HG03558 (cell line): ENCODE results near the gene XRCC6.
"Not testable (repeated sequence)": the region's sequence is repeated elsewhere in the genome, so short reads cannot be mapped to it uniquely, and the experiment has no call there.

Source experiments
- ATAC-seq: cut with Tn5 transposase; IDR thresholded peaks from one replicate; pipeline ENCODE4 v1.9.1; 2021; ENCODE audit warnings: moderate number of reproducible peaks; ENCODE audit not compliant: unreplicated experiment; ENCODE audit errors: extremely low read depth

XRCC6 gene

DNA sequence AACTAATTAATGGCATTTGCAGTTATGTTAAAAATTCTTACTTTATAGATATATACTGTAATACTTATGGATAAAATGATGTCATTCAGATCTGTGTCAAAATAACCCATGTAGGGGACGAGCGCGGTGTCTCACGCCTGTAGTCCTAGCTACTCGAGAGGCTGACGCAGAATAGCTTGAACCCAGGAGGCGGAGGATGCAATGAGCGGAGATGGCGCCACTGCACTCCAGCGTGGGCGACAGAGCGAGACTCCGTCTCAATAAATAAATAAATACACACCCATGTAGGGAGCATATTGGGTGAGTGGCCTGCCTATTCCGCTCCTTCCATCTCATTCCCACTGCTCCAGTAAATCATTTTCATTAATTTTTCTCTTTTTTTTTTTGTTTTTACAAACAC lies 60.5 kb downstream of the XRCC6 start:
- ATAC-seq, result no peak

DNA sequence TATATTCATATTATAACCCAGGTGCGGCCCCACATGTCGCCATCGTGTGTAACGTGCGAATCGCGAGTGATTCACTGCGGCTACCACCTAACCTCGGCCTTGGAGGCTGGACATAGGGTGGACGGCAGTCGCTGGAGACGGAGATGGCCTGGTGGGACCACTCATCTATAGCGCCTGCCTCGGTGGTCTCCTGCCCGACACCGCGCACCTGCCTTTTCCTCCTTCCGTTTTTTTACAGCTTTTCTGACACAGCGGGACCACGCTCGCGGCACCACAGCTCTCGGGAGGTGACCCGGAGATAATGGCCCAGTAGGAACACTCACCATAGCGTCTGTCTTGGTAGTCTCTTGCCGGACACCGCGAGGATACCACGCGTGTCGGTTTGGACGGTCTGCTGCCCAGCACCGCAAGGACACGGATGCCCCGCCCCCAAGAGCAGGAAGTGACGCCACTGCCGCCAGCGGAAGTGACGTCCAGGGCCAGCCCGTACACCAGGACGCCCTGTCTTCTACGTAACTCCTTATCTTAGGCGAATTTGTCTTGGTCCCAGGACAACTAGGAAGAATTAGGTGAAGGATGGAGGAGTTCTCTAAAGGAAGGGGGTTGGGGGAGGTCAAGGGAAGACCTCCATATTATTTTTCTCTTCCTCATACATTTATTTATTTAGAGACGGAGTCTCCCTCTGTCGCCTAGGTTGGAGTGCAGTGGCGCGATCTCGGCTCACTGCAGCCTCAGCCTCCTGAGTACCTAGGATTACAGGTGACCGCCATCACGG lies 61.1 kb downstream of the XRCC6 start:
- ATAC-seq, result no peak

- ATAC-seq, result no peak
Measured at GRCh38 chr22:41683052-41683451, 62.0 kb downstream of the XRCC6 start.

- ATAC-seq, result no peak
Measured at GRCh38 chr22:41683616-41684015, 62.5 kb downstream of the XRCC6 start.

- no peak for ATAC-seq
Measured at GRCh38 chr22:41684194-41684593, 63.1 kb downstream of the XRCC6 start.

DNA sequence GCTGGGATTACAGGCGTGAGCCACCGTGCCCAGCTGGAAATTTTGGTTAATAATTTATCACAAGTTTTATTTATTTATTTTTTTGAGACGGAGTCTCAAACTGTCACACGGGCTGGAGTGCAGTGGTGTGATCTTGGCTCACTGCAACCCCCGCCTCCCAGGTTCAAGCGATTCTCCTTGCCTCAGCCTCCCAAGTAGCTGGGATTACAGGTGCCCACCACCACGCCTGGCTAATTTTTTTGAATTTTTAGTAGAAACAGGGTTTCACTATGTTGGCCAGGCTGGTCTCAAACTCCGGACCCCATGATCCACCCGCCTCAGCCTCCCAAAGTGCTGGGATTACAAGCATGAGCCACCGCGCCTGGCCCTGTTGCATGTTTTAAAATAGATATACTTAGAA lies 65.8 kb downstream of the XRCC6 start:
- not testable (repeated sequence) for ATAC-seq

DNA sequence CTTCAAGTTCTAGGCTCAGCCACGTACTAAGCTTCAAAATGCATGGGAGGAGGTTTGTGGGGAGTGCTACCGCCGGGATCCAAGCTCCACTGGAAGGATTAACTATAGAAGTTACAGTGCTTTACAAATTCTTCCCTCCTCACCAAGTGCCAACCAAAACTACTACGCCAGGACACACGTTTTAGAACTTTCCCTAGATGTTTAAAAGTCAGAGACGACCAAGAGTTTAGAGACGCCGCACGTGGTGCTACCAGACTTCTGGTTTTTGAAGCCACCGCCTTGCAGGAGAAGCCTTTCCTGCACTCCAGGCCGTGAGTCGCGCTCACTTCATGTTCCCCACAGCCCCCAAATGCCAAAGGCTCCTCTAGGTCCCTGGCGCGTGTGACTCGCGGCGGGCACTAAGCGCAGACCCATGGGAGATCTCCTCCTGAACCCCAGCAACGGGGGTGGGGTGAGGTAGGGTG lies 66.8 kb downstream of the XRCC6 start:
- no peak for ATAC-seq

- no peak for ATAC-seq
Measured at GRCh38 chr22:41688365-41689211, 67.5 kb downstream of the XRCC6 start, which contains the start of gene SNU13. SNU13 (minus strand) TSS chr22:41688867; CDS start chr22:41688796, 71 bp downstream.

DNA sequence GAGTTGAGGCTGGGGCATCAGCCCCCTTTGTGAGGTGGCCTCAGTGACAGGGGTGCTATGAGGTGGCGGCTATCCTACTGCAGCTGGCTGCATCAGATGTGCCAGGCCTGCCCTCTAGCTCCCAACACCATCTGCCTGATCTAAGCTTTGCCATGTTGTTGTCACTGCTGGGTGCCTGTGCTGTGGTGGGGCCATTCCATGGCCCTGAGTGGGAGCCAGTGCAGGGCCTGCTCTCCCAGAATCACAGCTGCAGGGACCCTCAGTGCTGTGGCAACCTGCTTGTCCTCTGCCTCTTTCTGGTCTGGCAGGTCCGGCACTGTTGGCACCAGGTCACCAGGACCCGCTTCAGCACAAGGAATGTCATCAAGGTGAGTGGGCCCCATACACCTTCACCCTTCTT lies 69.4 kb downstream of the XRCC6 start:
- no peak for ATAC-seq

- no peak for ATAC-seq
Measured at GRCh38 chr22:41695211-41695610, 74.1 kb downstream of the XRCC6 start.

DNA sequence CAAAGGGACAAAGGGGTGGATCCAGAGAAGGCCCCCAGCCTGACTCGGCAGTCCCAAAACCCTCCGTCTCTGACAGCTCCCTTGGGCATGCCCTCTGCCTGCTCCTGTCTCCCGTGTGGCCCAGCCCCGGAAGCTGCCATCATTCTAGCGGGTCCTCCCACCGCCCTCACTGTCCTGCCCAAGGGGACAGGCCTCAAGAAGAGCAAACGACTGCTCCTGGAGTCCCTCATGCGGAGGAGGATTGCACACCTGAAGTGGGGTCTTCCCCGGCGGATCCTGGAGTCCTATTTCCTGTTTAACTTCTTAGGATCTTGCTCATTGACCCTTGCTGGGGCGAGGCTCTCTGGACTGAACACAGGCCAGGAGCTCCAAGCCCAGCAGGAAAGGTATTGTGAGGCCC lies 75.6 kb downstream of the XRCC6 start:
- no peak for ATAC-seq

DNA sequence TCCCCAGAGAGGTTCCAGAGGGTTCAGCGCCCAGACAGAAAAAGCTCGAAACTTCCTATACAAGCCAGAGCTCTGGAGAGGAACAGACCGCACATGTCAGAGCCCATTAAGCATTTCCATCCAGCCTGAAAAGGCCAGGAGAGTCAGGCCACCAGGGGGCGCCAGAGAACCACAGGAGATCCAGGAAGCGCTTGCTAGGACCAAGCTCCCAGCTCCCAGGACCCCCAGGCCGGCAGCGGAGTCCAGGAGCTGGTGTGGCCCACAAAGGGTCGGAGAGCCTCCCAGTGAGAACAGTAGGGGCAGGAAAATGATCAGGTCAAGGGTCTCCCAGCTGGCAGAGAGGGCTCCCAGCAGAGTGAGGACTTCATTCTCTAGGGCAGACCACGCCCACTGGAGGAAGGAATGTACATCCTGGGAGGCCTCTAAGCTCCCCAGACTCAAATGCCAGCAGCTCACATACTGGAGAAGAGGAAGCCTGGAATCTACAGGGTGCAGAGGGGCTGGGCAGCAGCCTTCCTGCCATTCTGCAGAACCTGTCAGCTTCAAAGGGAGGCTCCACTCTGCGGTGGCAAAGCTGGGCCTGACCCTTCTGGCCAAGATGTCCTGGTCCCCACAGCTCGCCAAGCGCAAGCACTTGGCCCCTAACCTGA lies 76.2 kb downstream of the XRCC6 start:
- no peak for ATAC-seq

DNA sequence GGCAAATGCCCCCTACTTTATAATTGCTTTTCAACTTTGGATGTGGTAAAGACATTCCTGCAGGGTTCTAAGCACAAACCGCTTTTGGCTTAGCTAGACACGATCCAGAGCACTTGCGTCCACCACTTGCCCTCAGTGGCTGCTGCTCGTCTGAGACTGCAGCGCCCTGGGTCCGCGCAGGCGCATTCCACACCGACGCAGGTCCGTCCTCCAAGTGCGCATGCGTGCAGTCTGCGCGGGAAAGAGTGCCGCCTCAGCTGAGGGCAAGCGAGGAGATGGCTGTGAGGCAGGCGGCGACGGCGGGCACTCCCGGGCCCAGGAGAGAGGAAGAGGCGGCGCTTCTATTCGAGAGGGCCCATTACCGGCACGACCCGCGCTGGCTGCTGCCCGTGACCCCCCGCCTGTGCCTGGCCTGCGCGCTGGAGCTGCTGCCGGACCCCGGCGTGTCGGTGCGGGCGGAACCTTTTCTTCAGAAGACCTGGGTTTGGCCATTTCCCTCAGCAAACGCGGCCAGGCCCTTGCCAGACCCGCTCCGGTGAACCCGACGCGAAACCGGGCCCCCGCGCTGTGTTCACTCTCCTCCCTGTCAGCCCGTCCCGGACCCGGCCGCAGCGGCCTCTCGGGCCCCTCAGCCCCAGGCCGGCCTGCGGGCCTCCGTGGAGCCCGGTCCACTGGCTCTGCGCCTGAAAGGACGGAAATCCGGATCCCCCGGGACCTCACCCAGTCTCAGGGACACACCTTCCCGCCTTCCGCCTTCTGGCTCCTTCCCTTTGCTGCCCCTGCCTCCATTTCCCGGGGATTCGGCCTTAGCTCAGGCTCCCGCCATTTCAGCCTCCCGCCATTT lies 78.4 kb downstream of the XRCC6 start, which contains the start of gene MEI1:
Gene MEI1 (plus strand): TSS at position 240 of the 844 bp plus-strand sequence. CDS start 36 bp downstream, at position 276.
- ATAC-seq, result no peak

- ATAC-seq, result no peak
Measured at GRCh38 chr22:41700108-41700364, 78.9 kb downstream of the XRCC6 start.

GRCh38 chr22:41702763-41703162 lies 81.7 kb downstream of the XRCC6 start:
- ATAC-seq, result no peak

DNA sequence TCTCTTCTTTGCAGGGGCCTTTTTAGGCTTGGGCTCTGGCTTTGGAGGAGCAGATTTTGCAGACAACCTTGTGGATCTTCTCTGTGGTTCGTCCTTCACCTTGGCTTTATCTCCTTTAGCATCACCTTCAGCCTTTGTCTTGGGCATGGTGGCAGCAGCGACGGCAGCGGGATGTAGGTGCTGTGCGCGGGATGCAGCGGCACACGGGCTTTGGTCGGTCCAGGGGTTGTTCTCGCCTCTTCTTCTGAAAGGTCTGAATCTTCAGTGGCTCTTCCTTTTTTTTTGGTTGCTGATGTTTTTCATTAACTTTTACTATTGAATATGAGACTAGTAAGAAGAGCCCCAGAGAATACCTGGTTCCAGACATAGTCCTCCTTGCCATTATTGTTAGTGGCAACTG lies 88.2 kb downstream of the XRCC6 start:
- no peak for ATAC-seq

DNA sequence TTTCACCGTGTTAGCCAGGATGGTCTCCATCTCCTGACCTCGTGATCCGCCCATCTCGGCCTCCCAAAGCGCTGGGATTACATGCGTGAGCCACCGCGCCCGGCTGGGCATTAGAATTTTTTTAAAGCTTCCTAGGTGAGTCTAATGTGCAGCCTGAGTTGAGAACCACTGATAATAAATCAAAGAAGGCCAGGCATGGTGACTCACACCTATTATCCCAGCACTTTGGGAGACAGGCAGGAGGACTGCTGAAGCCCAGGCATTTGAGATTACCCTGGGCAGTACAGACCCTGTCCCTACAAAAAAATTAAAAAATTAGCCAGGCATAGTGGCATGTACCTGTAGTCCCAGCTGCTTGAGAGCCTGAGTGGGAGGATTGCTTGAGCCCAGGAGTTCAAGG lies 91.9 kb downstream of the XRCC6 start:
- ATAC-seq, result no peak
